HL-60/S4 (cell line): Measurements from ENCODE around the gene XKR8.

Experiments used
- in situ Hi-C: fragments of 300-500 bp; cut with MboI; formaldehyde crosslinking; loops from 2 replicates; pipeline ENCODE4 v1.14.3; 2022; ENCODE audit warnings: low sequenced_read_pairs

Gene XKR8

DNA sequence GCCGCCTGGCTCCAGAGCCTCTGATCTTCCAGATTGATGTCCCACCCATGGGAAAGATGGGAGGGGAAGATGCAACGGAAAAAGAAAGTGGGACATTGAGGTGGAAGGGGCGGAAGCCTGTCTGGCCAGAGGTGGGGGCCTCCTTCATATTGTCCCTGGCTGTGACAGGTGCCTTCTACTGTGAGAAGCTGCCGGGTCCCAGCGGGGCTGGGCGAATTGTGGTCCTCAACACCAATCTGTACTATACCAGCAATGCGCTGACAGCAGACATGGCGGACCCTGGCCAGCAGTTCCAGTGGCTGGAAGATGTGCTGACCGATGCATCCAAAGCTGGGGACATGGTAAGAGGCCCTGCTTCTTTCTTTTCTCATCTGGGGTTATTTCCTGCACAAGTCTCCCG, 5.6 kb upstream of the XKR8 start:
- in situ Hi-C loops, result loop anchor here (10.0 kb wide), 1 partner anchor 99 kb away; no protein-coding TSS in a partner anchor

DNA sequence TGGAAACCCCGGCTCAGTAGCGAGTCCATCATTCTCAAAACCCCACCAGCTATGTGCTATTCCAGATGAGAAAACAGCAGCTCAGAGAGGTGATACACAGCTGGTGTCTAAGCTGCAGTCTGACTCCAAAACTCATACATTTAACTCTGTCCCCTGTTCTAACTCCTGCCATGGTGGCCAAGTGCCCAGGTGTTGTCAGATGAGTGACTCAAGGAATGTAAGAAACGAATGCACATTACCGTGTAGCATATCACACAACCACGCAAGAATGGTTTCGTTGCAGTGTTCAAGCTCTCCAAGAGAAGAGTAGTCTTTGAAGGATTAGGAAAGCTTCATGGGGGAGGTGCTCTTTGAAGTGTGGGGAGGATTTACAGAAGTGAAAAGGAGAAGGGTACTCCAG, 4.7 kb upstream of the XKR8 start:
- in situ Hi-C loops, result loop anchor here (10.0 kb wide), 1 partner anchor 100 kb away; no protein-coding TSS in a partner anchor

DNA sequence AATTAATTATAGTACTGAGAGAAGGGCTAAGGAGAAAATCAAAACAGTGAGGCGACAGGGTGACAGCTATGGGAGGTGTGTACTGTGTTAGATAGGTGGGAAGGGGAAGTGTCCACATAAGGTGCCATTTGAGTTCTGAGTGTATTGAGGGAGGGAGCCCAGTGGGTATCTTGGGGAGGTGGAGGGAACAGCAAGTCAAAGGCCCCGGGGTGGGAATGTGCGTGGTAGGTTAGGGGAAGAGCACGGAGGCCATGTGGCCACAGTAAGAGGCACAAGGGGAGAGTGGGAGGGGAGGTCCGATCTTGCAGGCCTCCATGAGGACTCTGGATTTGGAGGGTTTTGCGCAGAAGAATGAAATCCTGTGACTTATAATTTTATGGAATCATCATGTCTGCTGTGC, 3.0 kb upstream of the XKR8 start:
- in situ Hi-C loops, result loop anchor here (10.0 kb wide), 1 partner anchor 102 kb away; no protein-coding TSS in a partner anchor

DNA sequence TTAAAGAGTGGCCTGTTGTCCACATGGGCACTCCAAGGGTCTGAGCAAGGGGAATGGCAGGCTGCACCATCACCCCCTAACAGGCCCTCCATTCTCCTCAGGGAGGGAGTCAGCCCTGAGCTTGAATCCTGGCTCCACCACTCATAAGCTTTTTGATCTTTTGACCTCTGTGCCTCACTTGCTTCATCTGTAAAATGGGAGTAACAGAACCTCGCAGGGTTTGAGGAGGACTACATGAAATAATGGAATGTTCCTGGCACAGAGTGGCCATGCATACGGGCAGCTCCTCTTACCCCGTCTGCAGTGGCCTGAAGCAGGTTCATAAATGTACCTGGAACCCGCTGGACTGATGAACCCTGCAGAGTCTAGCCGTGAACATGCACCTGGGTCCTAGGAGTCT, 2.1 kb upstream of the XKR8 start:
- in situ Hi-C loops, result loop anchor here (10.0 kb wide), 1 partner anchor 103 kb away; no protein-coding TSS in a partner anchor

DNA sequence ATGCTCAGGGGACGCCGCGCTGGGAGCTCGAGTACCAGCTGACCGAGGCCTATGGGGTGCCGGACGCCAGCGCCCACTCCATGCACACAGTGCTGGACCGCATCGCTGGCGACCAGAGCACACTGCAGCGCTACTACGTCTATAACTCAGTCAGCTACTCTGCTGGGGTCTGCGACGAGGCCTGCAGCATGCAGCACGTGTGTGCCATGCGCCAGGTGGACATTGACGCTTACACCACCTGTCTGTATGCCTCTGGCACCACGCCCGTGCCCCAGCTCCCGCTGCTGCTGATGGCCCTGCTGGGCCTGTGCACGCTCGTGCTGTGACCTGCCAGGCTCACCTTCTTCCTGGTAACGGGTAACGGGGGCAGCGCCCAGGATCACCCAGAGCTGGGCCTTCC, 1.3 kb upstream of the XKR8 start:
- in situ Hi-C loops, result loop anchor here (10.0 kb wide), 1 partner anchor 104 kb away; no protein-coding TSS in a partner anchor

DNA sequence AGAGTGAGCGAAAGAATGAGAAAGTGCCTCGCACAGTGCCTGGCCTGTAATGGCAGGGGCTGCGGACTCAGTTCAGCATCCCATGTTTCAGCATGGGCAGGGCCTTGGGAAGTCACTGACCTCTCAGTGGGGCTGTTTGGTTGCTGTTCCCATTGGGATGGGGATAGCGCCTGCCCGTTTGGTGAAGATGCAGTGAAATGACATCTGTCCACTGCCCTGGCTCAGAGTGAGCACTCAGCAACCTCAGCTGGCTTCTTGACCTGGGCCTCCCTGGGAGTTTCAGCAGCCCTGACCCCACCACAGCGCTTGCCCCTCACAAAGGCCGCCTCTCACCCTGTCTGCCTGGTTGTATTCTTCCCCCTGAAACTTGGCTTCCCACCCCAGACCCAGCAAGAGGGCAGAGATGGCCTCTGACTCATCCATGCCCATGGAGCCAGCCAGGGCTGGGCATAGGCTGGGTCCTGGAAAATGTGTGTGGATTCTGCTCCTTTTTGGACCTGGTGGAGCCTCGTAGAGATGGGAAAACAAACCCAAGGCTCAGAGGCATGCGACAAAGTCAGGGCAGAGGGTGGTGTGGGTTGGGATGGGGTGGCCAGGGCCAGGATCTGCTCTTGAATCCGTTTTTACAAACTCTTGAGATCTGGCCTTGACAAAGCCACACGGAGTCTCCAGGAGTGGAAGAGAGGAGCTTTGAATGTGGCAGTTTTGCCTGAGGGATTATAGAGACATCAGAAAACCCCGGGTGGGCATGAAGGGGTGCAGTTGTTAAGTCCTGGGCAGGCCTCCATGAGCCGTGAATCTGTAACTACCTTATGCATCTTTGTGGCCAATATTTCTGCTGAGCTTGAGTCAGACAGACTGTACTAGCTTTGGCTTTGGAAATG, 1.2 kb downstream of the XKR8 start:
- in situ Hi-C loops, result no loop called here

DNA sequence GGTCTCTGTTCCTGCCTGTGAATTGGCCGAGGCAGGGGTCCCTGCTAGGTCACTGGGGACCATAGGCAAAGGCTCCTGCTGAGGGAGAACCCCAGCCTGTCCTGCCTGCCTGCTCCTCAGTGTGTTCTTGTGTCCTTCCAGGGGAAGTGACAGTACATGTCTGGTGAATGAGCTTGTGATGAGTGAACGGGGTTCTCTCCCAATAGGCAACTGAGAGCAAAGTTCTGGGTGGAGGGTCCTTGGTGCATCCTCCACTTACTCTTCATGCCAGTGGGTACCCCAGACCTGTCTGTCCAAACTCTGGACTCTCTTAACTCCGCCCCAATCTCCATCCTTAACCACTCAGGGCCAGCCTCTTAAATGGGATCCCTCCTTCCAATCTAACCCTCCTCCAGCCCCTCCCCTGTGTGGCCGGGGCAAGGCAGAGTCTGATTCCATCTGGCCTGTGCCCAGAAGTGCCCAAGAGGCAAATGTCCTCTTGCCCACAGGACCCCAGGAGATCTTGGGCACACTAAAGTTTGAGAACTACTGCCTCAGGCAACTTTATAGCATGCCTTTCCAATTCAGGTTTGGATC, 2.0 kb downstream of the XKR8 start:
- in situ Hi-C loops, result no loop called here

DNA sequence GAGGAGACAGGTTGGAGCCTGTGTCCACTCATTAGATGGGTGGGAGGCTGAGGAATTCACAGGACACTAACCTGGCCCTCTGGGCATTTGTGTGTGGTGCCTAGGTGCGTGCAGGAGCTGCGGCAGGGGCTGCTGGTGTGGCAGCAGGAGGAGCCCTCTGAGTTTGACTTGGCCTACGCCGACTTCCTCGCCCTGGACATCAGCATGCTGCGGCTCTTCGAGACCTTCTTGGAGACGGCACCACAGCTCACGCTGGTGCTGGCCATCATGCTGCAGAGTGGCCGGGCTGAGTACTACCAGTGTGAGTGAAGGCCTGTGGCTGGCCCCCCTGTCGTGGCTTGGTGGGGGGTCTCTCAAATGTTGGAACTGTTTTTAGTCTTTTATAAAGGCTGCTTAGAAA, 3.6 kb downstream of the XKR8 start:
- in situ Hi-C loops, result no loop called here

DNA sequence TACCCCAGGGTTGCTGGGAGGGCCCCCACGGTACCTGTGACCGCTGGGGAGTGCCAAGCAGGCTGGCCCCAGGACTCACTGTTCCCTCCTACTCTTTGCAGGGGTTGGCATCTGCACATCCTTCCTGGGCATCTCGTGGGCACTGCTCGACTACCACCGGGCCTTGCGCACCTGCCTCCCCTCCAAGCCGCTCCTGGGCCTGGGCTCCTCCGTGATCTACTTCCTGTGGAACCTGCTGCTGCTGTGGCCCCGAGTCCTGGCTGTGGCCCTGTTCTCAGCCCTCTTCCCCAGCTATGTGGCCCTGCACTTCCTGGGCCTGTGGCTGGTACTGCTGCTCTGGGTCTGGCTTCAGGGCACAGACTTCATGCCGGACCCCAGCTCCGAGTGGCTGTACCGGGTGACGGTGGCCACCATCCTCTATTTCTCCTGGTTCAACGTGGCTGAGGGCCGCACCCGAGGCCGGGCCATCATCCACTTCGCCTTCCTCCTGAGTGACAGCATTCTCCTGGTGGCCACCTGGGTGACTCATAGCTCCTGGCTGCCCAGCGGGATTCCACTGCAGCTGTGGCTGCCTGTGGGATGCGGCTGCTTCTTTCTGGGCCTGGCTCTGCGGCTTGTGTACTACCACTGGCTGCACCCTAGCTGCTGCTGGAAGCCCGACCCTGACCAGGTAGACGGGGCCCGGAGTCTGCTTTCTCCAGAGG, 6.8 kb downstream of the XKR8 start:
- in situ Hi-C loops, result no loop called here

DNA sequence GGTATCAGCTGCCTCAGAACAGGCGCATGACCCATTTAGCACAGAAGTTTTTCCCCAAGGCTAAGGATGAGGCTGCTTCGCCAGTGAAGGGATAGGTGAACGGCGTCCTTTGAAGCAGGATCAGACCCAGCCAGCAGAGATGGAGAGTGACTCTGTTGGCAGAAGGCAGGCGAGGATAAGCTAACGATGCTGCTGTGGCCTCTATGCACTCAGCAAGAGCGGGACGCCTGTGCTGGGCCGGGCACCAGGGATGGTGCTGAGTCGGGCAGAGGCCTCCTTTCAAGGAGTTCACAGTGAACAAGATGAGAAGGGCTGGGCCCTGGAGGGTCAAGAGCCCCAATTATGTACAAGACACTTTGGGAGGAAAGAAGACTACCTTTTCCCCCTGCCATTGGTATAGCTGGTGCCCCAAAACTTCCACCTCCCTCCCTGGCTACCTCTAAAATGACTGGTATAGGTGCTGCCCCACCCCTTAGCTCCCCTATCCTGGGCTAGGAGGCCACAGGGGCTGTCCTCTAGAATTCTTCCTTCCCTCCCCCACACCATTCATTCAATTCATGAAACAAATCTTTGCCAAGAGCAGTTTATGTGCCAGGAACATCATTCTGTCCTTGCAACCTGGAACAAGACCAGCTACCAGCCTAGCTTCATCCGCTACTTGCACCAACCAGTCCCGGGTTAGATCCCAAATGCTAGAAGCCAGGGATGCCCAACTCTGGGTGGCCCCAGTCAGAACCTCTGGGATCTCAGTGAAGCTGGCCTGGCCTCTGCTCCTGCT, 7.5 kb downstream of the XKR8 start:
- in situ Hi-C loops, result no loop called here

DNA sequence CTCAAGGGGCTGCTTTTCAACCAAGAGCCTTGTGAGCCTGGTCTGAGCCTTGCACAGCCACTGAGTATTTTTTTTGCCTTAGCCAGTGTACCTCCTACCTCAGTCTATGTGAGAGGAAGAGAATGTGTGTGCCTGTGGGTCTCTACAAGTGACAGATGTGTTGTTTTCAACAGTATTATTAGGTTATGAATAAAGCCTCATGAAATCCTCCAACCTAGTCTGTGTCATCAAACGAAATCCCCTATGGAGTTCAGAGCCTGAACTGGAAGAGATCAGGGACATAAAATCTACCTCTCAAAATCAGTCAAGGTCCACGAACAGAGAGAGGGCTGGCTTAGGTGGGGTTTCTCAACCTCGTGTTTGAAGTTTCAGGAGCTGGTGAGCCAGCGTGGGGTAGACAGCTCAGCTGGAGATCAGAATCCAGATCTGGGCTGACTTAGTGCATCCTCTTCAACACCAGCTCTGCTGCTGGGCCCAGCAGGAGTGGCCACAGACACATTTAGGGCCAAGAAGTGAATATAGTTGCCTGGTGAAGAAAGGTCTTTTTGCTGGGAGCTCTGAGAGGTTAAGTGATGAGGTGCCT, 8.2 kb downstream of the XKR8 start:
- in situ Hi-C loops, result no loop called here

DNA sequence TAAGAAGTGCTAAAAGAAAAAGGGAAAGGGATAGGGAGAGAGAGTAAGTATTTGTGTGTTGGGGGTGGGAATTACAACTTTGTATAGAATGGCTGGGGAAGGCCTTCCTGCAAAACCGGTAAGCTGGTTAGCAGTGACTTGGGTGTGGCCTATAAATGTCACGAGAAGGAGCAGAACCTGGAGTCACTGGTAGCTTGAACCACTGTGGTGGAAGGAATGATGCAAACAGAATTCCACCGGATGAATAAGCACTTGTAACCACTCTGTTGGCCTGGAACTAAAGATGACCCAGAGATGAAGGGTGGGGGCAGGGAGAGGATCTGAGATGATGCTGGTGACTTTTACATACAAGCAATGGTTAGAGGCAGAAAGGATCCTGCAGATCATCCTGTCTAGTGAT, 8.9 kb downstream of the XKR8 start:
- in situ Hi-C loops, result no loop called here

DNA sequence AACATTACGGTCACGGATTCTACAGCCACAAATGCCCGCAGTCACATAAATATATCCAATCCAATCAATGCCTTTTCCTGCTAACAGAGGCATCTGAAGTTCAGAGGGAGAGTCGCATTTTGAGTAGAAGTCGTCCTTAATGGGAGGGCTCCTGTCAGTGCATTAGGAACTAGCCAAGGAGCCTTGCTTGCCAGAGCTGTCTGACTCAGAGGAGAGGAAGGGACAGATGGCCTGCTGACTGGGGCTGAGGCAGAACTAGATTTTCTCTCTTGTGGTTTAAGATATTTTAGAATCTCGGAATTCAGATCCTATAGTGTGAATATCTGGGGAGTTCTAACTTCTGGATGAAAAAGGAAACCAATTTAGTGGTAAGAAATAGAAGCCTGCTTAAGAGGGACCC, 10.6 kb downstream of the XKR8 start:
- in situ Hi-C loops, result no loop called here

DNA sequence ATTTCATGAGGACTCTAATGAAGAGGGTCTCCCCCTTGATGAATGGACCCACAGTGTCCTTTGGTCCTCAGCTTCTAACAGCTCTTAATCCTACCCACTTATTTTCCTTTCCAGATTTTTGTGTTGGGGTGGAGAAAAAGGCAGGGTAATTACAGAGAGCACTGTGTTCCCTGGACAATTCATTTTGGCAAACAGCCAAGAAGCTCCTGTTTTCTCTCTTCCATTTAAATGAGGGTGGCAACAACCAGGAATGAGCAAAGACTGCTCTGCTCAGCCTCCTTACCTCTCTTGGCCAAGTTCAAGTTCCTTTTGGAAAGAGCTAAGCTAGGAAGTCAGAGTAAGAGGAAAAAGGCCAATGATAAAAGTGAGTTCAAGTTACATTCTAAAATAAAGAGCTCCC, 11.9 kb downstream of the XKR8 start:
- in situ Hi-C loops, result no loop called here

DNA sequence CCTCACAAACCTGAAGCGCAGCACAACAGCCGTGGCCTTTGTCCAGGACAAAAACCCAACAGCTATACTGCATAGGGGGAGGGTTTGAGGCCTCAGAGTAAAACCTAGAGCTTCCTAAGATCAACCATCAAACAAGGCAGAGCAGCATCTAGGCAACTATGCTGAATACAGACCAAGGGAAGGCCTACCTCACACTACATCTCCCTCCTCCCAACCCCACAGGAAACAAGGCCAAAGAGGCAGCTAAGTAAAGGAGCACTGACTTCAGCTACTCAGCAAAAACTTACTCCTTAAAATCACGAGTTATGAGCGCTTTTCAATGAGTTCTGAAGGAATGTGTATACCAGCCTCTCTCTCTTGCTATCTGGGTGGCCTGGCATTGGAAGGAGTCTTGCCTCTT, 12.4 kb downstream of the XKR8 start:
- in situ Hi-C loops, result no loop called here

DNA sequence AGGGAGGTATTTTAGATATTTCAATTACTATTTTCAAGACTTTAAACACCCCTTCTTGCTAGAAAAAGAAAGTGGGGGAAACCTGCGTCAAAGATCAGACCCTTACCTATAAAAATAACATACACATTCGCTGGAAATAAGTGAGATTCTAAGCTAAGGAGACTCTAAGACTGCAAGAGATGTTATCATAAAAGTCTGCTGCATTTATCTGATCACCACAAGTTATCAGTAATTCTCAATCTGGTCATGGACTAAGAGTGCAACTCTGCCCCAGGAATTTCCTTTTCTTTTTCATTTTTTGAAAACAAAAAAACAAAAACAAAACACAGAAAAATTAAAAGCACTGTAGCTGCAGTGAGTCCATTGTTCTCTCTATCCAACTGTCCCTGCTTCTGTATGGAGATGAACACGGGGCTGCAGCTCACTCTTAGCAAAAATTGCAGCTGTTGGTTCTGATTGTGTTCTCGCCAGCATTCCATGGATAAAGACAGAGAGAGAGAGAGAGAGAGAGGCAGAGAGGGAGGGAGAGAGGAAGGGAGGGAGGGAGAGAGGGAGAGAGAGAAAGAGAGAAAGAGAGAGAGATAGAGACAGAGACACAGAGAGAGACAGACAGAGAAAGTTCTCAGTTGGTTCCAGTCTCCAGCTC, 14.1 kb downstream of the XKR8 start:
- in situ Hi-C loops, result no loop called here

DNA sequence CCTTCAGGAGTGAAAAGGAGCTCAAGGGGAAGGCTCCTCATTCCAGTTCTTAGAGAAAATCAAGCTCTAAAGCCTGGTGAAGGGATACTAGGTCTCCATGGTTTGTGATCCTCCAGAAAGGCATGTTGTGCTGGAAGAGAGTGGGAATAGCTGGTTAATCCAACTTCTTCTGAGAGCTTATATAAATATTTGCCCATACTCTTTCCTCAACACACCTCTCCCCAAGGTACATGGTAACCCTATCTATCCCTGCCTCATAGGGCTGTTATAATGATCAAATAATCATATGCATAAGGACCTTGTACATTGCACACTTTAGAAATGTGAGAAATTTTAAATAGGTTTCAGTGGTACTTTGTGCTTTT, 14.6 kb downstream of the XKR8 start:
- in situ Hi-C loops, result no loop called here

DNA sequence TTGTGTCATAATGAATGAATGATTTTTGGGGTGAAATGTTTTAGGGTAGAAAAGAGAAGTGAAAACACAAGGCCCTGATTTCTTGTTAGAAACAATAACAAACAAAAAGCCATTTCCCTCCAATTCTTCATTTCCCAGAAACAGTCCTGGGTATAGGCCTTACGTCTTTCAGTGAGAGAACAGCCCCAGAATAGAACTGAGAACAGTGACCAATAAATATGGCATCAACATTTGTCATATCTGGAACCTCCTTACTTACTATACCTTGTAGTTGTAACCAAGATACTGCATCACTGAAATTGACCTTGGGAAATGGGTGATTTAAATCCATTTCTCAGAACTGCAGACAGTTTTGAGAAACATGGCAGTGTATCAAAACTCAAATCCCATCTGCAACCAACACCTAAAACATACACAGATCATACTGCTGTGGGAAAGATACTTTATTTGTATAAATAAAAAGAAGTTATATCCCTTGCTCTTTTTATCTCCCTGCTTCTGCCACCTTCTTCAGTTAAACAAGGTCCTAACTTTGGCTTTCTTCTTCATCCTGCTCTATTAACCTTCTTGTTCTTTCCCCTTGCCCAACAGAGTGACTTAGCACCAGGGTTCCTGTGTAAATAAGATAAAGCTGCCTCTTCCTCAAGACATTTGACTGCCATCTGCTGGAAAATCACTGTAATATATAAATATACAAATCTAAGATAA, 19.5 kb downstream of the XKR8 start:
- in situ Hi-C loops, result no loop called here

DNA sequence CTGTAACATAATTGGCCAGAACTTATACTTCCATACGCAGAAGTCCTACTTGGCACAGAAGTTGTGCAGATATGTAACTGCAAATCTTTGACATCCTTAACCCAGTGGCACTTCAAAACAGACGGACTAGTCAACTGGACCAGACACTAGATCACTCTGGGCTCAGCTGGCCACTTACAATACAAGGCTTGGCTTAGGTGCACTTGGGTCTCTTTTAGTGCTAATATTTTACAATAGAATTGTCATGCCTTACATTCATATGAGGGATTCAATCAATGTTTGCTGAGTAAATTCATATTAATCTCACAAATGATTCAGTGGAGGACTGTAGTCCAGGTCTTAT, 20.1 kb downstream of the XKR8 start:
- in situ Hi-C loops, result no loop called here
